GM19467 (cell line): ENCODE measurements around the gene PYY.
"Not testable (repeated sequence)": the region's sequence is repeated elsewhere in the genome, so short reads cannot be mapped to it uniquely, and the experiment has no call there.

Experiments used
- ATAC-seq: cut with Tn5 transposase; IDR thresholded peaks from one replicate; pipeline ENCODE4 v1.9.1; 2021; ENCODE audit warnings: mild to moderate bottlenecking, moderate library complexity; ENCODE audit not compliant: unreplicated experiment

Gene PYY

DNA sequence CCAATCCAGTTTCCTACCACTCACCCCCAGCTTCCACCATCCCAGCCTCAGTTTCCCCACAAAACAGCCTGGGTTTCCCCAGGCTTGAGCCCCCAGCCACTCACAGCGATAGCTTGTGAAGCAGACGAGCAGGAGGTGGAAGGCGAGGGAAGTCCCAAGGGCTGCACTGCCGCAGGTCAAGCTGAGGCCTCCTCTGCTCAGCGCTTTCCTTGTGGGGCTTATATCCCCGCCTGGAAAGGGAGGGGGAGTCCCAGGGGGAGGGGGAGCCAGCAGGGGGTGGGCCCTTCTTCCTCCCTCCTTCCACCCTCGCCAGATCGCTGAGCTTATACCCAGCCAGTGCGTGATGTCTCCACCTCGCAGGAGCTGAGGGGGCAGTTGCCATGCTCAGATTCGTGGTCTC lies at the start of gene PYY:
TSS of gene PYY (minus strand) at position 195 of the 400 bp plus-strand sequence. CDS start 457 bp downstream, outside the sequence.
- no peak for ATAC-seq

GRCh38 chr17:44002141-44002848 lies 48.6 kb upstream of the PYY start:
- ATAC-seq: no peak

DNA sequence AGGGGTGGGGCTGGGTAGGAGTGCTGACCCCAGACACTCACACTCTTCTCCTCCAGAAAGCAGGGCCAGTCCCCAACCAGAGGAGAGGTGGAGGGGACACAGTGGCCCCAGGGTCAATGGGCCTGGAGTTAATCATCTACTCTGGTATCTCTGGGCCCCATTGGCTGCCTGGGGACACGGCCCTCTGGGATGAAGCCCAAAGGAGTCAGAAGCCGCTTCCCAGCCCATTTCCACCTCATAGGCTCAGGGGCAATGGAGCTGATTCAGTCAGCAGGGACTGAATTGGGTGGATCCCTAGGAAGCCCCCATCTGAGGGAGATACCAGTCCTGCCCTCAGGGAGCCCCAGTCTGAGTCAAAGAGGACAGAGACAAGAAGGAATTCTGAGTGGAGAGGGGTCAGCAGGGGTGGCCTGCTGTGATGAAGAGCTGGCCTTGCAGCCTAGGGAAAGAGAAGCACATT lies 47.8 kb upstream of the PYY start:
- no peak for ATAC-seq

GRCh38 chr17:44000871-44001460 lies 47.2 kb upstream of the PYY start:
- no peak for ATAC-seq

- ATAC-seq: no peak
Measured at GRCh38 chr17:44000141-44000860, 46.6 kb upstream of the PYY start.

DNA sequence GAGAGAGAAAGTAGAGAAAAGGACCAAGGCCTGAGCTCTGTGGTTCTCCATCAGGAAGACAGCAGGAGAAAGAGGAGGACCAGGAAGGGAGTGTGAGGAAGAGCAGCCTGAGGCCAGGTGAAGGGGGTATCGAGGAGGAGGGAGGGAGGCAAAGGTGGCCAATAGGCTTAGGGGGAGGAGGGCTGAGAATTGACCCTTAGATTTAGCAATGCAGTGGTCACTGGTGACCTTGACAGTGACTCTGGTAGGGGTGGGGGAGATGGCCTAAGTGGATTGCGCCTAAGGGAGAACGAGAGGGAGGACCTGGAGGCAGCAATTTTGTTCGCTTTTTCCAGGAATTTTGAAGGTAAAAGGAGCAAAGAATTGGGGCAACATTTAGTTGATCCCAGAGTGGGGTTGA lies 45.3 kb upstream of the PYY start:
- ATAC-seq: no peak

- ATAC-seq: no peak
Measured at GRCh38 chr17:43998552-43998951, 44.8 kb upstream of the PYY start.

DNA sequence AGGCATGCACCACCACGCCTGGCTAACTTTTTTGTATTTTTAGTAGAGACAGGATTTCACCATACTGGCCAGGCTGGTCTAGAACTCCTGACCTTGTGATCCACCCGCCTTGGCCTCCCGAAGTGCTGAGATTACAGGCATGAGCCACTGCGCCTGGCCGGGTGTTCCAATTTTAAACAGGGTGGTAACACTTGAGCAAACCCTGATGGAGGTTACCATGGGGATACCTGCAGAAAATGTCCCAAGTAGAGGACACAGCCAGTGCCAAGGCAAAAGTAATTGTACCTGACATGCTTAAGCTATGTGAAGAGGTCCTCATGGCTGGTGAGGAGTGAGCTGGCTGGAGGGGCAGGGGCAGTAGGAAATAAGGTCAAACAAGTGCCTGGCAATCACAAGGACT lies 43.4 kb upstream of the PYY start:
- not testable (repeated sequence) for ATAC-seq

- no peak for ATAC-seq
Measured at GRCh38 chr17:43995150-43995471, 41.4 kb upstream of the PYY start.

GRCh38 chr17:43994272-43995149 lies 40.8 kb upstream of the PYY start:
- ATAC-seq: no peak

- no peak for ATAC-seq
Measured at GRCh38 chr17:43992641-43993040, 38.9 kb upstream of the PYY start.

DNA sequence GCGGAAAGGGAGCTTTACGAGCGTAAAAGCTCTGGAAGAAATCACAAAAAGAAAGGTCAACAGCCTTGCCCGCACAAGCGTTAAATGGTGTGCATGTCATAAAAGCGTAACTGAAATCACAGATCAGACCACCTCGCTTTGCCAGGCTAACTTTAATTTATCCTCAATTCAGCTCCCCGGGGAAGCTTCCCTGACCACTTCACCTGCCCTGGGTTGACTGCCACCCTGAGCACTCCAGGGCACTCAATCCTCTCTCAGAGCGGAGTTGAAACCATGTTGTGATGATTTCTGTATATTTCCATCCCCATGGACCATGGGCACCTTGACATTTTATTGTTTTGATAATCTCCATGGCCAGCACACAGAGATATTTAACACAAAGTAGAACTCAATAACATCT lies 34.6 kb upstream of the PYY start:
- ATAC-seq: no peak

- ATAC-seq: no peak
Measured at GRCh38 chr17:43987131-43988021, 33.6 kb upstream of the PYY start.

GRCh38 chr17:43986225-43986981 lies 32.7 kb upstream of the PYY start:
- ATAC-seq: no peak

- ATAC-seq: no peak
Measured at GRCh38 chr17:43984521-43984920, 30.8 kb upstream of the PYY start.

DNA sequence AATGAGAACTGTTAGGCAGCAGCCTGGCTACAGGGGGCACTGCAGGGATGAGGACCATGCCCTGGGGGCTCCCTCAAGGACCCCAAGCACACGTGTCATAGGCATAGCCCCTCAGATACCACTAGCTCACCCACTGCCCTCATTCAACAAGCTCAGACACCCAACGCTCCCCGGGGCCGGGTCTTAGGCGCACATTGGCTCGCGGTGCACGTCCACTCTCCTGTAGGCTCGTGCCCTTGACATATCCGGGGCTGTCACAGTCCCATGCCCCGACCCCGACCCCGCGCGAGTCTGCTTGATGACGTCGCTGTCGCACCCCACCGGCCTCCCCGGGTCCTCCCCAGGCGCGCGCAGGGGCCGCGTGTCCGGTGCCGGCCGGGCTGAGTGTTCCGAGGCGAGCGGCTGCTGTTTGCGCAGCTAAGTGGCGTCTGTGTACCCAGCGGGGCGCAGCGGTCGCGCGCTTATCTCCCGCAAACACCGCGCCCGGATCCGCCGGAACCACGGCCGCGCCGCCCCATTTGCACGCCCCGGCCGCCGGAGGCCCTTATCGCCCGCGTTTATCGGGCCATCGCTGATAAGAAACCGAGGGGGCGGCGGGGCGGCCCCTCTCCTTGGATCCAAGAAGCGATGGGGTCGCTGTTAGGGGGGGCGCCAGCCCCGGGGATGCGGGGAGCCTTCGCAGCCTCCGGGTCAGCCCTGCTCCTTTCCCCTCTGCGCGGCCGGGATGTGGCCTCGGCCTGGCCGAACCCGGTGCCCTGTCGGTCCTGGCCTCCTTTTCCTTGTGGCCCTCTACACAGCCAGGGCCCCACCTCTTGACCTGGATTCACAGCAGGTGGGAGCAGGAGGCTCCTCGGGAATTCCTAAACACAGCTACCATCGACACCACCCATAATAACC lies 30.0 kb upstream of the PYY start:
- ATAC-seq: no peak

DNA sequence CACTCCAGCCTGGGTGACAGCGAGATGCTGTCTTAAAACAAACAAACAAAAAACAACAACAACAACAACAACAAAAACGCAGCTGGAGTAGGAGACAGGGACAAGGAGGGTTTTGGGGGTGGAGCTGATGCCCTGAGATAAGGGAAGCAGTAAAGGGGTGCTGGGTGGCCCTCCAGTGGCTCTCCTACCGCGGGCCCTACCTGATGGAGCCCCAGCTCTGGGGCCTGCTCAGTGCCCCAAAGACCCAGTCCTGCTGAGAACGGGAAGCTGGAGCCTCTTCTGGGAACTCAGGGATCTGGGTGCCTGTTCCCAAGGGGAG lies 29.4 kb upstream of the PYY start:
- no peak for ATAC-seq

- no peak for ATAC-seq
Measured at GRCh38 chr17:43982171-43982570, 28.4 kb upstream of the PYY start.

- no peak for ATAC-seq
Measured at GRCh38 chr17:43979671-43980070, 25.9 kb upstream of the PYY start.
